ENCODE data around the gene UBASH3B.

UBASH3B gene

DNA sequence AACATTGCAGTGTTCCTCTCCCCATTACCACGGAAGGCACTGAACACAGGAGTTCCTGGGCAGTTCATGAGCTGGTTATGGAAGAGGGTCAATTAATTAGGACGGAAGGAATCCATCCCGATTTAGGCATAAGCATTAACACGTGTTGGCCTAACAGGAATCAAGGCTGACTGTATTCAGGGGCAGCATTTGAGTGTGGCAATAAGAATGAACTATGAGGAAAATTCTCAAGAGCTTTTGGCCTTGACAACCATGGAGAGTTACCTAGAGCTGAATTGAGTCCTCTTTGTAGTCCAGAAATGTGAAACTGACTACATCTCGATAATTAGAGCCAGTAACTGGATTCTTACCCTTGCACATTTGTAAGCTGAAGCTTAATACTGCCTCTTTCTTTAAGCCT, 100.4 kb downstream of the UBASH3B start:
- WGBS (ENCODE audit: insufficient coverage, insufficient read length): no CpG with 5 or more reads among the region's 5 CpGs
- Histone ChIP-seq H3K4me1 (ENCODE audit: control insufficient read depth, insufficient read depth, low read length) (no peaks in the 10 kb centered on the region), H3K27me3 (ENCODE audit: control insufficient read depth, insufficient read depth, low read length) (no peaks in the 10 kb centered on the region), H3K36me3 (ENCODE audit: control insufficient read depth, insufficient read depth, low read length) (no peaks in the 10 kb centered on the region), H3K4me3 (ENCODE audit: low read length) (no peak overlapping the region), H3K27ac (ENCODE audit: low read length) (no peak overlapping the region), H3K9me3 (ENCODE audit: control insufficient read depth, insufficient read depth, low read length) (no peaks in the 10 kb centered on the region)
- DNase-seq (ENCODE audit: low read depth, low spot score): no peak

DNA sequence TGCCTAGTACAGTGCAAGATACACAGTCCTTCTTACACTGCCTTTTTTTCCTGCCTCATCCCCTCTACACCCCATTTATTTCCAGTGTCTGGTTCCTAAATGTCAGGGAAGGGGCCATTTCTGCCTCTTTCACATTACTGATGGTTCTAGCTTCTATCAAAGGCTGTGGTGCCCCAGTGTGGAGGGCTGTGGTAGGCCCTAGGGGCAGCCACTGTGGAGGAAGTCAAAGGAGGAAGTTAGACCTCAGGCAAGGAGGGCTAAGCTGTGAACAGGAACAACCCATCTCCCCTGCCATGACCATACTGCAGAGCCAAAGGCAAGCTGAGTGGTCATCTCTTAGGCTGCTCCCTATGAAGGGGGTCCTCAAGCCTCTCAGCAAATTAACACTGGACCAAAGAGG, 100.9 kb downstream of the UBASH3B start:
- DNase-seq (ENCODE audit: low read depth, low spot score): no peak
- H3K27me3 ChIP-seq (ENCODE audit: control insufficient read depth, insufficient read depth, low read length): no peaks in the 10 kb centered on the region
- no peak overlapping the region for H3K4me3 ChIP-seq (ENCODE audit: low read length)
- no peak overlapping the region for H3K27ac ChIP-seq (ENCODE audit: low read length)
- H3K36me3 ChIP-seq (ENCODE audit: control insufficient read depth, insufficient read depth, low read length): no peaks in the 10 kb centered on the region
- no peaks in the 10 kb centered on the region for H3K4me1 ChIP-seq (ENCODE audit: control insufficient read depth, insufficient read depth, low read length)
- H3K9me3 ChIP-seq (ENCODE audit: control insufficient read depth, insufficient read depth, low read length): no peaks in the 10 kb centered on the region

DNA sequence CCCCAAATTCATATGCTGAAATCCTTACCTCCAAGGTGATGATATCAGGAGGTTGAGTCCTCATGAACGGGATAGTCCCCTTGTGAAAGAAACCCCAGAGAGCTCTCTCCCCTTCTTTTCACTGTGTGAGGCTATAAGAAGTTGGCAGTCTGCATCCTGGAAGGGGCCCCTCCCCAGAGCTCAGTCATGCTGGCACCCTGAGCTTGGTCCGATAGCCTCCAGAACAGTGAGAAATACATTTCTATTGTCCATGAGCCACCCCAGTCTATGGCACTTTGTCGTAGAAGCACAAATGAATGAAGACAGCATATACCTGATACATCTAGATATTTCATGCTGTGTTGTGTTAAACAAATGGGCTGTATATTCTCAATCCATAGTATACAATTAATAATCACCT, 101.7 kb downstream of the UBASH3B start:
- no peaks in the 10 kb centered on the region for H3K36me3 ChIP-seq (ENCODE audit: control insufficient read depth, insufficient read depth, low read length)
- H3K9me3 ChIP-seq (ENCODE audit: control insufficient read depth, insufficient read depth, low read length): no peaks in the 10 kb centered on the region
- no CpG with 5 or more reads among the region's 3 CpGs for WGBS (ENCODE audit: insufficient coverage, insufficient read length)
- DNase-seq (ENCODE audit: low read depth, low spot score): no peak
- no peaks in the 10 kb centered on the region for H3K27me3 ChIP-seq (ENCODE audit: control insufficient read depth, insufficient read depth, low read length)
- H3K27ac ChIP-seq (ENCODE audit: low read length): no peak overlapping the region
- H3K4me3 ChIP-seq (ENCODE audit: low read length): no peak overlapping the region
- H3K4me1 ChIP-seq (ENCODE audit: control insufficient read depth, insufficient read depth, low read length): no peaks in the 10 kb centered on the region

DNA sequence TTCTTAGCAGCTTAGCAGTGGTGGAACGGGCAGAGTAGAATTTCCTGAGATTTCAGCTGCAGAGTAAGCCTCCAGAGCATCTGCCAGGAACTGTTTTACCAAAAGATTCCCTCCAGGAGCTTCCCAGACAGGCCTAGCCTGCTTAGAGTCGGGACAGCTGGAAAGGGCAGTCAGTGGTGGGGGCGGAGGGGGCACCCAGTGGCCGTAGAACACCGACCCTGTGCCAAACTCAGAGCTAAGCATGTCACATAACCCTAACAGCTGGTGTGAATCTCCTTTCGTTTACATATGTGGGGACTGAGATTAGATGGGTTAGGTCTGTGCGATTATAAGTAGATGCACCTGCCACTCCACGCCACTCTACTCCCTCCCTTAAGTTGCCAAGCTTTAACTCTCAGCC, 102.8 kb downstream of the UBASH3B start:
- DNase-seq (ENCODE audit: low read depth, low spot score): no peak
- no CpG with 5 or more reads among the region's 8 CpGs for WGBS (ENCODE audit: insufficient coverage, insufficient read length)
- Histone ChIP-seq H3K9me3 (ENCODE audit: control insufficient read depth, insufficient read depth, low read length) (no peaks in the 10 kb centered on the region), H3K4me1 (ENCODE audit: control insufficient read depth, insufficient read depth, low read length) (no peaks in the 10 kb centered on the region), H3K36me3 (ENCODE audit: control insufficient read depth, insufficient read depth, low read length) (no peaks in the 10 kb centered on the region), H3K27me3 (ENCODE audit: control insufficient read depth, insufficient read depth, low read length) (no peaks in the 10 kb centered on the region), H3K4me3 (ENCODE audit: low read length) (no peak overlapping the region), H3K27ac (ENCODE audit: low read length) (no peak overlapping the region)

DNA sequence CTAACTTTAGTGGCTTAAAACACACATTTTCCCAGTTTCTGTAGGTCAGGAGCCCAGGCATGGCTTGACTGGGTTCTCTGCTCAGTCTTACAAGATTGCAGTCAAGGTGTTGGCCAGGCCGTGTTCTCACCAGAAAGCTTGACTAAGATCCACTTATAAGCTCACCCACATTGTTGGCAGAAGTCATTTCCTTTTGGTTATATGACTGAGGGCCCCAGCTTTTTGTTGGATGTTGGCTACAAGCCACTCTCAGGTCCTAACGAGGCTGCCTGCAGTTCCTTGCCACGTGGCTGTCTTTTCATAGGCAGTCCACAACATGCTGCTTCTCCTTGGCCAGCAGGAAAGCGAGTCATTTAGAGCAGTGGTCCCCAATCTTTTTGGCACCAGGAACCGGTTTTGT, 103.5 kb downstream of the UBASH3B start:
- H3K4me1 ChIP-seq (ENCODE audit: control insufficient read depth, insufficient read depth, low read length): no peaks in the 10 kb centered on the region
- H3K9me3 ChIP-seq (ENCODE audit: control insufficient read depth, insufficient read depth, low read length): no peaks in the 10 kb centered on the region
- no peak for DNase-seq (ENCODE audit: low read depth, low spot score)
- no peaks in the 10 kb centered on the region for H3K27me3 ChIP-seq (ENCODE audit: control insufficient read depth, insufficient read depth, low read length)
- no peak overlapping the region for H3K4me3 ChIP-seq (ENCODE audit: low read length)
- no CpG with 5 or more reads among the region's 5 CpGs for WGBS (ENCODE audit: insufficient coverage, insufficient read length)
- H3K36me3 ChIP-seq (ENCODE audit: control insufficient read depth, insufficient read depth, low read length): no peaks in the 10 kb centered on the region
- H3K27ac ChIP-seq (ENCODE audit: low read length): no peak overlapping the region

DNA sequence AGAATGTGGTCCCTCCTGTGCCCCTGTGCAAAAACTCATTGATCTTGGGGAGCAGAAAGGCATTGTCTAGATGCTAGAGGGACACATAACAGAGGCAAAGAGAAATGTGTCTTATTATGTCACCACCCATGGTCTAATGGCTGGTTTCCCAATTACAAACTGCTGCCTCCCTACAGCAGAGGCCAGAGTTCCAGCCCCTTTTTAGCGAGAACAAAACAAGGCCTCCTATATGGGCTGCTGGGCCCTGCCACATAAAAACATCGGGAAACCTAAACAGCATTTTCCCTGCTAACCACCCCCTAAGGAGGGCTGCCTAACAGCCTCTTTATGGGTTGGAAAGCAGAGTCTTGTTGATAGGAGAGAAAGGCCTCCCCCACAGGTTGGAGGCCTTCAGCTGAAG, 107.6 kb downstream of the UBASH3B start:
- Histone ChIP-seq H3K36me3 (ENCODE audit: control insufficient read depth, insufficient read depth, low read length) (no peaks in the 10 kb centered on the region), H3K4me1 (ENCODE audit: control insufficient read depth, insufficient read depth, low read length) (no peaks in the 10 kb centered on the region), H3K4me3 (ENCODE audit: low read length) (no peak overlapping the region), H3K27me3 (ENCODE audit: control insufficient read depth, insufficient read depth, low read length) (no peaks in the 10 kb centered on the region), H3K27ac (ENCODE audit: low read length) (no peak overlapping the region), H3K9me3 (ENCODE audit: control insufficient read depth, insufficient read depth, low read length) (no peaks in the 10 kb centered on the region)
- WGBS (ENCODE audit: insufficient coverage, insufficient read length): no CpG with 5 or more reads among the region's 2 CpGs
- no peak for DNase-seq (ENCODE audit: low read depth, low spot score)

DNA sequence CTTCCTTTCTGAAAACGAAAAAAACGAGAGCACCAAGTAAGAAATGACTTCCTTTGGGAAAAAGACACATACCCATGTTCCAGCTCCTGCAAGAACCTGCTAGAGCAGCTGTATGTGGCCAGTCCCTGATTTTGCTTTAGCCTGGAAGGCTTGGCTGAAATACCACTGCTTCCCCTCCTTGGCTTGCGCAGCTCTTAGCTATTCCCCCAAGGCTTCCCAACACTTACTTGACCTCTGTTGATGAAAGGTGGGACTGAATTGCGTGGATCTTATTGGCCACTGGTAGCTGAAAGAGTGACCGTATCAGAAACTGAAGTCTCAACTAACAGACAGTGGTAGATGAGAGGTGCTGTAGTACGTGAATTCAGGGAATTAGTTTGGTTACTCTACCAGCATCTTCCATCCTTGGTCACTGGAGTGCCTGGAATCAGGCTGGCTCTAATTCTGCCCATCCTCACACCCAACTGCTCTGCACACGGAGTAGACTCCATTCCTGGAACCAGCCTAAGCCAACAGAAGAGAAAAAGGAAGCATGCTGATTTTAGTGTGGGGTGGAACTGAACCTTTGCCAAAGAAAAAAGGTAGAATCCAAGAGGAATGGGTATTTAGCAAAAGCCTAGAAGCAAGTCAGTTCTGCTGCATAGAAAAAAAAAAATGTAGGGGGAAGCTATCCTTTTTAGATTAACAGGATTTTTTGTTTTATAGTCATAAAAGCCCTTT, 109.0 kb downstream of the UBASH3B start:
- no peak for DNase-seq (ENCODE audit: low read depth, low spot score)
- Histone ChIP-seq H3K4me3 (ENCODE audit: low read length) (no peak overlapping the region), H3K27ac (ENCODE audit: low read length) (no peak overlapping the region), H3K36me3 (ENCODE audit: control insufficient read depth, insufficient read depth, low read length) (no peaks in the 10 kb centered on the region), H3K4me1 (ENCODE audit: control insufficient read depth, insufficient read depth, low read length) (no peaks in the 10 kb centered on the region), H3K9me3 (ENCODE audit: control insufficient read depth, insufficient read depth, low read length) (no peaks in the 10 kb centered on the region), H3K27me3 (ENCODE audit: control insufficient read depth, insufficient read depth, low read length) (no peaks in the 10 kb centered on the region)
- no CpG with 5 or more reads among the region's 7 CpGs for whole genome bisulfite sequencing (ENCODE audit: insufficient coverage, insufficient read length)

DNA sequence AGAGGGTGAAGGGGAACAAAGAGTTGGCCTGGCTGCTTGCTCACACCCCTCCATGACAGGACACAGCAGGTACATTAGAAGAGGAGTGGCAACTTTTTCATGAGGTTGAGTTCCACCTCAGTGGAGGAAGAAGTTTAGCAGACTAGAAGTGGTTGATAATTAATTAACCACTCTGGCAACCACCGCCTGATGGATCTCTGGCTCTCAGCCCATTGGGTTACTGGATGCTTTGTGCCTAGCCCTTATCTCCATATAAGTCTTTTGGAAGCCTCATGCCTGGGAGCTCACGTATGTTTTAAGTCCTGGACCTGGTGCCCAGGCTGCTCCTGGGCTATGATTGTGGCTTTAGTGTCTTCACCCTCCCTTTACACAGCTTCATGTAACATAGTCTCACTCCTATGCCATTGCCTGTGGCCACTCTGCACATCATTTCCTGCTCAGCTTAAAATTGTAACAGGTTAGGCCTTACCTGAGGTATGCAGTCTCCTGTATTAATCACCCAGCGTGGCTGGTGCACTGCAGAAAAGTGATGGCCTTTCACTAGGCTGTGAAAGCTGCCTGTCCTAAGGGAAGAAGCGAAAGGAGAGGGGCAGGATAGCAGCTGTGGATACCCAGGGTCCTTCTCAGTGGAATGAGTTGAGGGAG, 110.1 kb downstream of the UBASH3B start:
- DNase-seq (ENCODE audit: low read depth, low spot score): no peak
- Histone ChIP-seq H3K27ac (ENCODE audit: low read length) (no peak overlapping the region), H3K4me1 (ENCODE audit: control insufficient read depth, insufficient read depth, low read length) (no peaks in the 10 kb centered on the region), H3K27me3 (ENCODE audit: control insufficient read depth, insufficient read depth, low read length) (no peaks in the 10 kb centered on the region), H3K9me3 (ENCODE audit: control insufficient read depth, insufficient read depth, low read length) (no peaks in the 10 kb centered on the region), H3K36me3 (ENCODE audit: control insufficient read depth, insufficient read depth, low read length) (no peaks in the 10 kb centered on the region), H3K4me3 (ENCODE audit: low read length) (no peak overlapping the region)
- WGBS (ENCODE audit: insufficient coverage, insufficient read length): no CpG with 5 or more reads among the region's 4 CpGs

DNA sequence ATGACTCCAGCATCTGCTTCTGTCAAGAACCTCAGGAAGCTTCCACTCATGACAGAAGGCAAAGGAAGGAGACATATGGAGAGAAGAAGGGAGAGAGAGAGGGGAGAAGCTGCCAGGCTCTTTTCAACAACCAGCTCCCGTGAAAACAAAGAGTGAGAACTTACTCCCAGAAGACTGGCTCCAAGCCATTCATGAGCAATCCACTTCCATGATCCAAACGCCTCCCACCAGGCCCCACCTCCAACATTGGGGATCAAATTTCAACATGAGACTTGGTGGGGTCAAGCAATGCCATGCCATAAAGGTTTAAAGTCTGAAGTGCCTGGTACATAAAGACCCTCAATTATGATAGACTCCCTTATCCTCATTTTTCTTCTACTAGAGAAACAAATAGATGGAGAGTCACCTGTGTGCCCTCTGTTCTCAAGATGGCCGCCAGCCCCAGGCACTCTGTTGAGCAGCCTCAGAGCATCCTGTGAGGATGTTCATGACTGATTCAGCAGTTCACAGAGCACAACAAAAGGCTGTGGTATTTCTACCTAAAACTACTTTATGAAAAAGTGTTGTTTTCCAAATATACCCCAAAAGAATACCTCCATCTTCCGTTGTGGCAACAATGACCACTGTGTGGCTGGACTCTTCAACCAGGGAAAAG, 113.7 kb downstream of the UBASH3B start:
- Histone ChIP-seq H3K27ac (ENCODE audit: low read length) (no peak overlapping the region), H3K27me3 (ENCODE audit: control insufficient read depth, insufficient read depth, low read length) (no peaks in the 10 kb centered on the region), H3K4me1 (ENCODE audit: control insufficient read depth, insufficient read depth, low read length) (no peaks in the 10 kb centered on the region), H3K4me3 (ENCODE audit: low read length) (no peak overlapping the region), H3K36me3 (ENCODE audit: control insufficient read depth, insufficient read depth, low read length) (no peaks in the 10 kb centered on the region), H3K9me3 (ENCODE audit: control insufficient read depth, insufficient read depth, low read length) (no peaks in the 10 kb centered on the region)
- no CpG with 5 or more reads among the region's 4 CpGs for WGBS (ENCODE audit: insufficient coverage, insufficient read length)
- no peak for DNase-seq (ENCODE audit: low read depth, low spot score)

DNA sequence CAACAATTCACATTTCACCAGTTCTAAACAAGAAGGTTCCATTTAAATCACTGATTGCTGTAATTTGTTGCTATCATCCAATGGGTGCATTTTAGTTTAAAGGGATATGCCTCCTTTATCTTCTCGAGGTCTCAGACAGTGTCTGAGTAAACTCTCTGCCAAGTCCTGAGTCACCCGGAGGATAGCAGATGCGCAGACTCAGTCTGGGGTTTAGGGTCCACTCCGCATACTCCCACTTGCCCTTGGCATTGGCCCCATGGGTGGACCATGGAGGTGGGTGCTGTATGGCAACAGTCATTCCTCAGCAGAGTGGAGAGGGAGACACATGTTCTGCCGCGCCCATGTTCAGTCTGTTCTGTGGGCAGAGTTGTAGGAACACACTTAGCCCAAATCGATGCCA, 117.4 kb downstream of the UBASH3B start:
- no CpG with 5 or more reads among the region's 7 CpGs for WGBS (ENCODE audit: insufficient coverage, insufficient read length)
- no peak overlapping the region for H3K27ac ChIP-seq (ENCODE audit: low read length)
- no peaks in the 10 kb centered on the region for H3K9me3 ChIP-seq (ENCODE audit: control insufficient read depth, insufficient read depth, low read length)

More for the DNA sequence above, 117.4 kb downstream of the UBASH3B start:
- DNase-seq (ENCODE audit: low read depth, low spot score): no peak
- peaks cover 1% of the 10 kb centered on the region; the same call in 1 of the 2 replicates for H3K27me3 ChIP-seq (ENCODE audit: control insufficient read depth, insufficient read depth, low read length)
- no peaks in the 10 kb centered on the region for H3K36me3 ChIP-seq (ENCODE audit: control insufficient read depth, insufficient read depth, low read length)
- H3K4me1 ChIP-seq (ENCODE audit: control insufficient read depth, insufficient read depth, low read length): peaks cover 1% of the 10 kb centered on the region; the same call in 1 of the 2 replicates
- no peak overlapping the region for H3K4me3 ChIP-seq (ENCODE audit: low read length)

All from iPS DF 6.9 (cell line).